HL-60 (cell line): ENCODE measurements around the gene LAMTOR2.

Source experiments
- CTCF ChIP-seq: IDR thresholded peaks from one replicate; pipeline ENCODE4 v1.5.1; 2011; ENCODE audit warnings: low read length, control low read depth, inconsistent platforms; ENCODE audit not compliant: insufficient read depth
- POLR2AphosphoS5 ChIP-seq: IDR thresholded peaks from 2 replicates; pipeline ENCODE4 v1.6.1; 2012; ENCODE audit warnings: low read depth
- SPI1 ChIP-seq: IDR thresholded peaks from 2 replicates; pipeline ENCODE4 v1.6.1; 2012; ENCODE audit warnings: low read depth, mild to moderate bottlenecking, borderline replicate concordance

DNA sequence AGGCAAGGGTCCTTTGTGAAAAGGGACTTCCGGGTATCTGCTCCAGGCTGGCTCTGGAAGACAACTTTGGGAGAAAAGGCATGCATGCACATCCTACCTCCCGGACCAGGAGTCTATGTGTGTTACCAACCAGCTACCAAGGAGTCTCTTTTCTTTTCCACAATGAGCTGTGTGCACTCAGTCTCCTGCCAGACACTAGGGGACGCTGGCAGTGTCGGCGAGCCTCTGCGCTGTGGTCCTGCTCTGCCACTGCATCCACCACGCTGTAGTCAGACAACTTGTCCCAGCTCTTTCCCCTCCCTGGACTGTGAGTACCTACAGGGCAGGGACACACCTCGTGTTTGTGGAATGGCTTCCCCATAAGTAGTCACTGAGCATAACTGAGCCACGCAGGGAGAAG is 28.7 kb upstream of the LAMTOR2 start:
- TF ChIP-seq POLR2AphosphoS5 (no peak), CTCF (peak; percentile 87), SPI1 (no peak)
